Esophagus muscularis mucosa (tissue), 3 donors: ENCODE results near the gene NPAS4.

Experiments
- CTCF ChIP-seq, 3 experiments: fragments of 200-600 bp in 2 of 3; fragments of 450-650 bp in 1 of 3; sonication (generic) in 2 of 3; IDR thresholded peaks; one replicate each; pipeline ENCODE4 v1.5.1; 2017 to 2019; ENCODE audit warnings: antibody characterized with exemption in 3 of 3, mild to moderate bottlenecking in 2 of 3, moderate library complexity in 1 of 3
- POLR2A ChIP-seq: fragments of 450-650 bp; IDR thresholded peaks from one replicate; pipeline ENCODE4 v1.6.1; 2017; ENCODE audit warnings: antibody characterized with exemption, moderate library complexity, mild to moderate bottlenecking, low read depth

DNA sequence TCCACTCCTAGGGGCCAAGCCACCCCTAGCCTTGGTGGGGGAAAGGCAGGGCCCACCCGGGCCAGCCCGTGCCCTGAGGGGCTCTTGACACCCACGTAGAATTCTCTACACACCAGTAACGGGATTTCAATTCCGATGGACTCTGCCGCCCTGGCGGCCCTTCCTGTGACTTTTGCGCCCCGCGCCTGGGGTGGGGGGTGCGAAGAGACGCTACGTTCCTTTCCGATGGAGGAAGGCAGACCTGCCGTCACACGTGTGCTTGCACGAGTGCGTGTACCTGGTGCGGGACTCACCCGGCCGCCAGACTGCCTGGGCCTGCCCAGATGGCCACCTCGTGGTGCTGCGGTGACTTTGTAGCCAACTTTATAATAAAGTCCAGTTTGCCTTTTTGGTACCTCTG is 5.5 kb downstream of the NPAS4 start:
- TF ChIP-seq CTCF (IDR thresholded peaks at IDR 0.05): no peak
- no peak for TF ChIP-seq POLR2A
